Uterus (tissue), 4 donors: ENCODE measurements around the gene FN3KRP. TPM values are rescaled to one million over a fixed set of nuclear protein-coding genes. Genes with fewer than 3 reads are reported as not detected.

ENCODE experiments used
- DNase-seq, 2 donors: peaks; one replicate each; pipeline ENCODE4 v3.0.0-alpha.2; 2019 to 2020
- H3K27ac ChIP-seq, 2 donors: fragments of 200-600 bp; sonication (generic); 1 replicate in 1 of 2; 2 replicates in 1 of 2; pipeline ENCODE4 v1.5.1; 2016 to 2018
- H3K27me3 ChIP-seq, 2 donors: fragments of 200-600 bp; sonication (generic); one replicate each; pipeline ENCODE4 v1.5.1; 2018 to 2019; ENCODE audit warnings: control low read depth in 1 of 2
- H3K36me3 ChIP-seq, 2 donors: fragments of 200-600 bp; sonication (generic); one replicate each; pipeline ENCODE4 v1.5.1; 2019; ENCODE audit warnings: control low read depth in 1 of 2
- H3K4me1 ChIP-seq, 2 donors: fragments of 200-600 bp; sonication (generic); one replicate each; pipeline ENCODE4 v1.5.1; 2018 to 2019; ENCODE audit warnings: control low read depth in 1 of 2
- H3K4me3 ChIP-seq, 2 donors: fragments of 200-600 bp; sonication (generic); 1 replicate in 1 of 2; 2 replicates in 1 of 2; pipeline ENCODE4 v1.5.1; 2018 to 2019; ENCODE audit warnings: mild to moderate bottlenecking in 1 of 2
- H3K9me3 ChIP-seq, 2 donors: fragments of 200-600 bp; sonication (generic); one replicate each; pipeline ENCODE4 v1.5.1; 2019; ENCODE audit warnings: control low read depth in 1 of 2
- CTCF ChIP-seq, 4 experiments: fragments of 200-600 bp in 2 of 4; fragments of 450-650 bp in 2 of 4; sonication (generic) in 2 of 4; IDR thresholded peaks; one replicate each; pipeline ENCODE4 v1.5.1; 2016 to 2019; ENCODE audit warnings: antibody characterized with exemption in 4 of 4, mild to moderate bottlenecking in 2 of 4, moderate library complexity in 1 of 4
- POLR2A ChIP-seq, 2 donors: fragments of 450-650 bp; IDR thresholded peaks; one replicate each; pipeline ENCODE4 v1.6.1; 2016; ENCODE audit warnings: antibody characterized with exemption in 2 of 2, mild to moderate bottlenecking in 1 of 2, moderate library complexity in 1 of 2
- intact Hi-C: fragments of 100-400 bp; cut with DNase I; formaldehyde crosslinking; loops from one replicate; pipeline ENCODE4 v1.15.1; 2023; ENCODE audit warnings: low total_unique reads
- total RNA-seq, 4 donors: library from RNA; depleted of rRNA in 3 of 4; stranded (reverse); fragments of >200 nt in 3 of 4; gene quantifications; one replicate each; pipeline versions ENCODE4 v1.1.0 to v1.2.4, GENCODE V29; 2014 to 2023
- donor health status: DM: yes; HTN: yes; CAD: no.

Gene FN3KRP
- total RNA-seq, 4 donors from 2014 or later = 1.2 to 97.6 (median 32.7) TPM

- no peak for DNase-seq
- Histone ChIP-seq H3K27me3 (no peaks in the 10 kb centered on the region), H3K9me3 (no peaks in the 10 kb centered on the region), H3K4me1 (no peaks in the 10 kb centered on the region), H3K36me3 (no peaks in the 10 kb centered on the region), H3K4me3 (no peak overlapping the region), H3K27ac (no peak overlapping the region)
- no peak for TF ChIP-seq POLR2A (IDR thresholded peaks at IDR 0.05)
- no peak for TF ChIP-seq CTCF (IDR thresholded peaks at IDR 0.05)
- intact Hi-C loops = no loop called here
Observed at GRCh38 chr17:82729479-82730260, 13.2 kb downstream of the FN3KRP start.

DNA sequence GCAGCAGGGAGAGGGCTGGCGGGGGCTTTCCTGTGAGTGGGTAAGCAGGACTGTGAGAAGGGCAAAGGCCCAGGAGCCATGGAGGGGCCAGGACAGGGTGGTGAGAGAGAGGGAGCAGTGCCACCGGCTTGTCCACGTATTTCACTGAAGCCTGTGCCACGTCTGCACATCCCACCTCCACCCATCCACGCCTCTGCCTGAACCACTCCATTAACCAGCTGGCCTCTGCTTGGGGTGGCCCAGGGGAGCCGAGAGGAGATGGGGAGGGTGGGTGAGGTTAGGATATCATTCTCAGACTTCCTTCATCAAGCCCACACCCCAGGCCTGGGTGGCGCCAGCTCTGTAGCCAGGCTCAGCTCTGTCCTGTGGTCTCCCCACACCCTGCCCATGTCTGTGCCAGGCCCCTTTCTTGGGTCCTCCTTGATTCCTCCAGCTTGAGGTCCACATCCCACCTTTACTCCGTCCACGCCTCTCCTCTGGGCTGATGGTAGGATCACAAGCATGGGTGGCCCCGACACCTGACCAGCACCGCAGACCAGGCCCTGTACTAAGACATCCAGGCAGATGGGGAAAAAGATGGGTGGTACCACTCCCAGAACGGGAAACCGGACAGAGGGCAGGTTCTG lies 15.7 kb downstream of the FN3KRP start:
- intact Hi-C loops = no loop called here
- Histone ChIP-seq H3K4me3 (no peak overlapping the region), H3K4me1 (no peaks in the 10 kb centered on the region), H3K27ac (no peak overlapping the region), H3K9me3 (no peaks in the 10 kb centered on the region), H3K27me3 (no peaks in the 10 kb centered on the region), H3K36me3 (no peaks in the 10 kb centered on the region)
- TF ChIP-seq CTCF (IDR thresholded peaks at IDR 0.05) = no peak
- no peak for TF ChIP-seq POLR2A (IDR thresholded peaks at IDR 0.05)
- no peak for DNase-seq

DNA sequence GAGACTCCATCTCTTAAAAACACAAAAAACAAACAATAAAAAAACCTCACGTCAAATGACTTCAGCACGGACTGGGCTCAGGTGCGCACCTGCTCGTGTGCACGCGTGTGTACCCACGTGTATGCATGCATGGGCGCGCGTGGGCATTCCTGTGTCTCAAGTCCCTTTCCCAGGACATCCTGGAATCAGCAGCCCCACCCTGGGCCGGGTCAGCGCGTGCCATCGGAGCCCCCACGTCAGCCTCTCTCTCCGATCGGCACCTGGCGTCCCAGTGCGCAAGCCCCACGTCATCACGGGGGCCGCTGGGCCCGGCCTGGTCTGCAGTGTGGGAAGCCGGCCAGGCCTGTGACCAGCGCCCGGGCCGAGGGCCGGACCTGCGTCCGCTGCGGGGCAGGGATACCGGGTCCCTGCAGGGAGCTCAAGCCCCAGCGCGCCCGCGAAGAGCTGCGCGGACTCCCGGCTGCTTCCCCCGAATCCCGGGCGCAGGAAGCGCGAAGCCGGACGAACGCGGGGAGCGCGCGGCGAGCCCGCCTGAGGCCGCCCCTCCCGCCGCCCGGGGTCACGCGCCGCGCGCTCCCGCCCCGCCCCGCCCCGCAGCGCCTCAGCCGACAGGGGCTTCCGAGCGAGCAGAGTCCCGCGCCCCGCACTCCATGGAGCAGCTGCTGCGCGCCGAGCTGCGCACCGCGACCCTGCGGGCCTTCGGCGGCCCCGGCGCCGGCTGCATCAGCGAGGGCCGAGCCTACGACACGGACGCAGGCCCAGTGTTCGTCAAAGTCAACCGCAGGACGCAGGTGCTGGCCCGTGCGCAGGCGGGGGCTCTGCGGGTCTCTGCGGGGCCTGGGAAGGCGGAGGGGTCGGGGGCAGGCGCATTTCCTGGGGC lies 18.7 kb downstream of the FN3KRP start, which contains the start of gene FN3K:
TSS of gene FN3K (plus strand) at position 629 of the 880 bp plus-strand sequence. CDS start at position 651, 22 bp downstream.
- TF ChIP-seq CTCF (IDR thresholded peaks at IDR 0.05) = peak in 1 of 4 experiments; percentile 14
- peak in 1 of 2 donors; percentile 54 for TF ChIP-seq POLR2A (IDR thresholded peaks at IDR 0.05)
- Histone ChIP-seq H3K36me3 (no peaks in the 10 kb centered on the region), H3K4me1 (no peaks in the 10 kb centered on the region), H3K9me3 (no peaks in the 10 kb centered on the region), H3K4me3 (peak within 1 kb of the TSS; percentile 31 to 85), H3K27me3 (no peaks in the 10 kb centered on the region), H3K27ac (peak within 1 kb of the TSS; percentile 56 to 87)
- intact Hi-C loops = no loop called here
- DNase-seq = peak; percentile 54 to 68

GRCh38 chr17:82736511-82737185 lies 20.1 kb downstream of the FN3KRP start:
- Histone ChIP-seq H3K4me3 (peak overlapping the region in 1 of 2 donors; percentile 85), H3K9me3 (peaks cover 0 to 6% of the 10 kb centered on the region in 2 donors), H3K36me3 (no peaks in the 10 kb centered on the region), H3K4me1 (no peaks in the 10 kb centered on the region), H3K27me3 (no peaks in the 10 kb centered on the region), H3K27ac (peak overlapping the region in 1 of 2 donors; percentile 7)
- intact Hi-C loops = no loop called here
- no peak for DNase-seq
- no peak for TF ChIP-seq CTCF (IDR thresholded peaks at IDR 0.05)
